Transverse colon (tissue), 4 donors: Measurements from ENCODE around the gene TET2. TPM values are rescaled to one million over a fixed set of nuclear protein-coding genes. Genes with fewer than 3 reads are reported as not detected.

ENCODE experiments used
- DNase-seq: peaks from one replicate; pipeline ENCODE4 v3.0.0-alpha.2; 2019
- H3K27ac ChIP-seq, 4 donors: fragments of 200-600 bp; sonication (generic); 2 replicates each; pipeline ENCODE4 v1.5.1; 2016 to 2018; ENCODE audit warnings: inconsistent platforms in 4 of 4
- H3K27me3 ChIP-seq: fragments of 200-600 bp; sonication (generic); 2 replicates; pipeline ENCODE4 v1.5.1; 2017; ENCODE audit warnings: inconsistent platforms
- H3K36me3 ChIP-seq, 4 donors: fragments of 200-600 bp; sonication (generic); 2 replicates each; pipeline ENCODE4 v1.5.1; 2017 to 2019; ENCODE audit warnings: inconsistent platforms in 4 of 4
- H3K4me1 ChIP-seq, 4 donors: fragments of 200-600 bp; sonication (generic); 2 replicates each; pipeline ENCODE4 v1.5.1; 2017 to 2020; ENCODE audit warnings: inconsistent platforms in 4 of 4
- H3K4me3 ChIP-seq, 4 donors: fragments of 200-600 bp; sonication (generic); 1 replicate in 1 of 4; 2 replicates in 3 of 4; pipeline versions ENCODE4 v1.5.1 to v1.6.1; 2017 to 2019; ENCODE audit warnings: inconsistent platforms in 4 of 4
- H3K9me3 ChIP-seq, 2 donors: fragments of 200-600 bp; sonication (generic); 2 replicates each; pipeline ENCODE4 v1.5.1; 2017 to 2019; ENCODE audit warnings: inconsistent platforms in 2 of 2
- CTCF ChIP-seq, 5 experiments: fragments of 200-600 bp in 3 of 5; fragments of 450-650 bp in 2 of 5; sonication (generic) in 3 of 5; IDR thresholded peaks; 1 replicate in 2 of 5; 2 replicates in 3 of 5; pipeline ENCODE4 v1.5.1; 2016 to 2017; ENCODE audit warnings: antibody characterized with exemption in 5 of 5, inconsistent platforms in 3 of 5, mild to moderate bottlenecking in 2 of 5, moderate library complexity in 1 of 5
- EP300 ChIP-seq: sonication (generic); formaldehyde crosslinking; IDR thresholded peaks from one replicate; pipeline ENCODE4 v1.6.1; 2017; ENCODE audit warnings: antibody characterized with exemption, low read depth
- POLR2A ChIP-seq: fragments of 450-650 bp; IDR thresholded peaks from one replicate; pipeline ENCODE4 v1.6.1; 2016; ENCODE audit warnings: antibody characterized with exemption, mild to moderate bottlenecking, moderate library complexity
- POLR2AphosphoS5 ChIP-seq, 3 donors: sonication (generic); formaldehyde crosslinking; IDR thresholded peaks; one replicate each; pipeline ENCODE4 v1.6.1; 2016; ENCODE audit warnings: antibody characterized with exemption in 3 of 3
- WGBS, 2 donors: methylation state at CpG; one replicate each; pipeline ENCODE4 v1.1.5; 2018; ENCODE audit warnings: low coverage in 1 of 2; 5-methylcytosine and 5-hydroxymethylcytosine counted together
- in situ Hi-C, 4 donors: fragments of 200-750 bp; cut with MboI; loops; one replicate each; pipeline versions ENCODE4 v1.15.0 to v1.15.1; 2017; ENCODE audit warnings: low sequenced_read_pairs in 3 of 4, low pct_ligation_motif_present in 1 of 4, low pct_unique_long_range_greater_than_20kb in 1 of 4
- intact Hi-C: fragments of 100-400 bp; cut with DNase I; formaldehyde crosslinking; loops from one replicate; pipeline ENCODE4 v1.15.1; 2023; ENCODE audit warnings: low total_unique reads
- total RNA-seq, 4 donors: library from RNA; depleted of rRNA; stranded (reverse); fragments of >200 nt; gene quantifications; one replicate each; pipeline ENCODE4 v1.1.0, GENCODE V29; 2016

Gene TET2
- total RNA-seq, 4 donors from 2014 or later = 23.9 to 33.6 (median 29.5) TPM

DNA sequence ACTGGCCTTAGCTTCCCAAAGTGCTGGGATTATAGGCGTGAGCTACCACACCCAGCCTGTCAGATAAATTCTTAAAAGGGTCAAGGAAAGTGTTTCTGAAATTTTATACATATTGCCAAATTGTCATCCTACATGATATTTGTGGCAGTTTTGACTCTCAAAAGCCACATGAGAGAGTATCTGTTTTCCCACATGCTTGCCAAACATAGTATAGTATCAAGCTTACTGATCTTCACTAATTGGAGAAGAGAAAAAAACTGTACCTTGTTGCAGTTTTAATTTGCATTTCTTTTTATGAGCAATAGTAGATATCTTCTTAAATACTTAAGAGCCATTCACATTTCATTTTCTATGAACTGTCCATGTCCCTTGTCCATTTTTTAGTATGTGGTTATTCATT lies 83.6 kb downstream of the TET2 start:
- H3K27me3 ChIP-seq = no peaks in the 10 kb centered on the region
- no peaks in the 10 kb centered on the region for H3K36me3 ChIP-seq
- no peak for DNase-seq
- no peak overlapping the region for H3K27ac ChIP-seq
- 96% methylated on average over 1 of the region's 1 CpG; no CpG with 5 or more reads in 1 of the 2 donors for WGBS, 2 donors
- no peaks in the 10 kb centered on the region for H3K9me3 ChIP-seq
- TF ChIP-seq CTCF (IDR thresholded peaks at IDR 0.05) (no peak), EP300 (no peak), POLR2A (no peak), POLR2AphosphoS5 (IDR thresholded peaks at IDR 0.05) (no peak)
- peaks cover 0 to 9% (median 0%) of the 10 kb centered on the region in 4 donors for H3K4me1 ChIP-seq
- H3K4me3 ChIP-seq = no peak overlapping the region
- in situ Hi-C loops = no loop called here
- intact Hi-C loops = no loop called here

GRCh38 chr4:105232374-105232773 lies 85.7 kb downstream of the TET2 start:
- Histone ChIP-seq H3K4me3 (no peak overlapping the region), H3K36me3 (no peaks in the 10 kb centered on the region), H3K27ac (no peak overlapping the region), H3K4me1 (peaks cover 0 to 4% (median 0%) of the 10 kb centered on the region in 4 donors), H3K9me3 (no peaks in the 10 kb centered on the region), H3K27me3 (no peaks in the 10 kb centered on the region)
- WGBS, 2 donors = 87 to 92% methylated on average over 4 of the region's 4 CpGs
- intact Hi-C loops (no loop called here), in situ Hi-C loops (no loop called here)
- TF ChIP-seq POLR2A (no peak), CTCF (IDR thresholded peaks at IDR 0.05) (no peak), POLR2AphosphoS5 (IDR thresholded peaks at IDR 0.05) (no peak), EP300 (no peak)
- DNase-seq = no peak

GRCh38 chr4:105234582-105234981 lies 87.9 kb downstream of the TET2 start:
- no peak for DNase-seq
- H3K4me3 ChIP-seq = no peak overlapping the region
- intact Hi-C loops = no loop called here
- WGBS, 2 donors = 80 to 96% methylated on average over 2 to 4 of the region's 4 CpGs
- H3K9me3 ChIP-seq = no peaks in the 10 kb centered on the region
- TF ChIP-seq CTCF (IDR thresholded peaks at IDR 0.05) (no peak), EP300 (no peak), POLR2AphosphoS5 (IDR thresholded peaks at IDR 0.05) (no peak), POLR2A (no peak)
- peaks cover 0 to 4% (median 0%) of the 10 kb centered on the region in 4 donors for H3K4me1 ChIP-seq
- no peaks in the 10 kb centered on the region for H3K36me3 ChIP-seq
- no peaks in the 10 kb centered on the region for H3K27me3 ChIP-seq
- in situ Hi-C loops = no loop called here
- no peak overlapping the region for H3K27ac ChIP-seq

- intact Hi-C loops (no loop called here), in situ Hi-C loops (no loop called here)
- Histone ChIP-seq H3K4me1 (peaks cover 0 to 4% (median 0%) of the 10 kb centered on the region in 4 donors), H3K4me3 (no peak overlapping the region), H3K9me3 (no peaks in the 10 kb centered on the region), H3K27me3 (no peaks in the 10 kb centered on the region), H3K36me3 (no peaks in the 10 kb centered on the region), H3K27ac (no peak overlapping the region)
- WGBS, 2 donors = 75 to 82% methylated on average over 4 of the region's 4 CpGs
- DNase-seq = no peak
- TF ChIP-seq CTCF (IDR thresholded peaks at IDR 0.05) = no peak
- TF ChIP-seq POLR2AphosphoS5 (IDR thresholded peaks at IDR 0.05) = no peak
- no peak for TF ChIP-seq EP300
- no peak for TF ChIP-seq POLR2A
These were observed 89.7 kb downstream of the TET2 start for GRCh38 chr4:105236202-105236915.
